ENCODE measurements around the gene IGF2BP2. TPM values are rescaled to one million over a fixed set of nuclear protein-coding genes. Genes with fewer than 3 reads are reported as not detected.

The IGF2BP2 gene
- total RNA-seq, 1 donor from 2014 or later = 5.5 TPM

GRCh38 chr3:185734725-185735096 is 90.1 kb downstream of the IGF2BP2 start:
- no peak for DNase-seq (ENCODE audit: low spot score)

- no peak for DNase-seq (ENCODE audit: low spot score)
These were observed 90.7 kb downstream of the IGF2BP2 start for GRCh38 chr3:185733980-185734724.

- no peak for DNase-seq (ENCODE audit: low spot score)
These were observed 92.1 kb downstream of the IGF2BP2 start for GRCh38 chr3:185732782-185733181.

- DNase-seq (ENCODE audit: low spot score) = no peak
These were observed 94.3 kb downstream of the IGF2BP2 start for GRCh38 chr3:185730550-185730949.

- no peak for DNase-seq (ENCODE audit: low spot score)
These were observed 95.3 kb downstream of the IGF2BP2 start for GRCh38 chr3:185729337-185730055.

GRCh38 chr3:185728630-185729336 is 96.1 kb downstream of the IGF2BP2 start:
- DNase-seq (ENCODE audit: low spot score) = no peak

- DNase-seq (ENCODE audit: low spot score) = no peak
These were observed 97.0 kb downstream of the IGF2BP2 start for GRCh38 chr3:185727873-185728272.

- DNase-seq (ENCODE audit: low spot score) = no peak
These were observed 98.4 kb downstream of the IGF2BP2 start for GRCh38 chr3:185726254-185726967.

GRCh38 chr3:185724761-185725160 is 100.1 kb downstream of the IGF2BP2 start:
- DNase-seq (ENCODE audit: low spot score) = no peak

GRCh38 chr3:185724251-185724650 is 100.6 kb downstream of the IGF2BP2 start:
- no peak for DNase-seq (ENCODE audit: low spot score)

- no peak for DNase-seq (ENCODE audit: low spot score)
These were observed 102.0 kb downstream of the IGF2BP2 start for GRCh38 chr3:185722881-185723280.

GRCh38 chr3:185721970-185722369 is 102.9 kb downstream of the IGF2BP2 start:
- DNase-seq (ENCODE audit: low spot score) = no peak

- DNase-seq (ENCODE audit: low spot score) = no peak
These were observed 104.5 kb downstream of the IGF2BP2 start for GRCh38 chr3:185720326-185720725.

GRCh38 chr3:185718736-185719593 is 105.9 kb downstream of the IGF2BP2 start:
- no peak for DNase-seq (ENCODE audit: low spot score)

GRCh38 chr3:185717627-185718402 is 107.0 kb downstream of the IGF2BP2 start:
- DNase-seq (ENCODE audit: low spot score) = no peak

- DNase-seq (ENCODE audit: low spot score) = no peak
These were observed 107.7 kb downstream of the IGF2BP2 start for GRCh38 chr3:185717121-185717520.

GRCh38 chr3:185716436-185717108 is 108.3 kb downstream of the IGF2BP2 start:
- no peak for DNase-seq (ENCODE audit: low spot score)

- DNase-seq (ENCODE audit: low spot score) = no peak
These were observed 109.8 kb downstream of the IGF2BP2 start for GRCh38 chr3:185715091-185715490.

- DNase-seq (ENCODE audit: low spot score) = no peak
These were observed 110.8 kb downstream of the IGF2BP2 start for GRCh38 chr3:185714085-185714484.

GRCh38 chr3:185713015-185713414 is 111.8 kb downstream of the IGF2BP2 start:
- DNase-seq (ENCODE audit: low spot score) = no peak
